Lower lobe of right lung (tissue), 2 donors: ENCODE data around the gene CEP350. TPM values are rescaled to one million over a fixed set of nuclear protein-coding genes. Genes with fewer than 3 reads are reported as not detected.

ENCODE experiments used
- ATAC-seq, 2 donors: fragments of 200-7000 bp; cut with Tn5 transposase; one replicate each; pipeline ENCODE4 v1.9.1; 2020 to 2022; ENCODE audit warnings: mild to moderate bottlenecking in 2 of 2, moderate library complexity in 2 of 2
- DNase-seq: peaks from one replicate; pipeline ENCODE4 v3.0.0-alpha.2; 2020
- H3K27ac ChIP-seq: fragments of 200-600 bp; one replicate; pipeline ENCODE4 v1.8.0; 2022
- H3K27me3 ChIP-seq: fragments of 200-600 bp; one replicate; pipeline ENCODE4 v1.8.0; 2022; ENCODE audit warnings: low read depth
- H3K36me3 ChIP-seq: fragments of 200-600 bp; one replicate; pipeline ENCODE4 v1.8.0; 2022; ENCODE audit warnings: mild to moderate bottlenecking
- H3K4me1 ChIP-seq: fragments of 200-600 bp; one replicate; pipeline ENCODE4 v1.8.0; 2022
- H3K4me3 ChIP-seq: fragments of 200-600 bp; one replicate; pipeline ENCODE4 v1.8.0; 2022; ENCODE audit warnings: mild to moderate bottlenecking
- H3K9me3 ChIP-seq: fragments of 200-600 bp; one replicate; pipeline ENCODE4 v1.8.0; 2022
- CTCF ChIP-seq: fragments of 200-600 bp; IDR thresholded peaks from one replicate; pipeline ENCODE4 v1.8.0; 2022; ENCODE audit warnings: antibody characterized with exemption, mild to moderate bottlenecking
- intact Hi-C: fragments of 100-400 bp; cut with DNase I; formaldehyde crosslinking; loops from one replicate; pipeline ENCODE4 v1.11.0; 2022
- total RNA-seq: library from RNA; stranded (reverse); fragmentation: NEBNext Ultra II Directional; extraction: Animal tissue kit (Norgen Biotek cat#: 25700); gene quantifications from one replicate; pipeline ENCODE4 v1.2.1, GENCODE V29; 2021
- donor health status: DM: no; HTN: yes; CAD: no; lungs with severe emphysema.

The CEP350 gene
- total RNA-seq, 1 donor from 2014 or later = 53.2 TPM

- ATAC-seq (no peak), DNase-seq (no peak)
- no peak for TF ChIP-seq CTCF
Observed at GRCh38 chr1:179921472-179921871, 33.1 kb upstream of the CEP350 start.

DNA sequence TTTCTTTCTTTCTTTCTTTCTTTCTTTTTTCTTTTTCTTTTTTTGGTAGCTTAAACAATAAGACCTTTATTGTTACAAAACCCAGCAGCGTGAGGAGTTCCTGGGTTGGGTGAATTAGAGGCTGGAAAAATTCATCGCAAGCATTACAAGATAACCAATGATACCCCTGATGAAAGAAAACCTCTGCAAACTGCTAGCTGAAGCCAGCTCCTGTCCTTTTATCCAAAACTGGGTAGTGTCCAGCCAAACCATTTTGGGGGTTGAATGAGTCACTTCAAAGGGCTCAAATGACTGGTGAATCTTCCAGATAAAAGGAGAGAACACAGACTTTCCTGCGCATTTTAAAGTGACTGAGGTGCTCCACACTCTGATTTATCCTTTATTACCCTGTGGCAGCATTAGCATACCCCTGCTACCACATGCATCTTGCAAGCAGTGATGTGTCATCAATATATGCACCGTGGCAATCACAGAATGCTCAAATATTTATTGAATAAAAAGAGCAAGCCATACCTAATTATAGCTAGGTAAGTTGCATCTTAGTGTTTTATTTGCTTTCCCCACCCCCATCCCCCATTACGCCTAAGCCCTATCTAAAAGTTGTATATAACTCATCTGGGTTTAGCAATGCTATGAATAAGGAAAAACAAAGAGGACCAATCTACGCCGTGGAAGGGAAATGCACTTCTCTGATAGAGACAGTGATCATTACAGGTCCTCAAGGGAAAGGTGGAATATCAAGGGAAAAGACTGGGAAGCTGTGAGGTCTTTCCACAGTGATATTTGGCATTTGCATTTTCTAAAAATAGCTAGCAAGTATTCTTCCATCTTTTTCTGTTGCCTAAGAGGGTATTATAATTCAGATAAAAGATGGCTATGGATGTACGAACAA is 32.4 kb upstream of the CEP350 start:
- H3K9me3 ChIP-seq = no peaks in the 10 kb centered on the region
- intact Hi-C loops = no loop called here
- ATAC-seq (no peak), DNase-seq (no peak)
- no peak overlapping the region for H3K27ac ChIP-seq
- H3K4me1 ChIP-seq = no peaks in the 10 kb centered on the region
- no peaks in the 10 kb centered on the region for H3K27me3 ChIP-seq
- no peak for TF ChIP-seq CTCF
- peaks cover 35% of the 10 kb centered on the region for H3K36me3 ChIP-seq
- H3K4me3 ChIP-seq = no peak overlapping the region

More at GRCh38 chr1:179921472-179921871, 33.1 kb upstream of the CEP350 start:
- Histone ChIP-seq H3K27me3 (no peaks in the 10 kb centered on the region), H3K36me3 (peaks cover 42% of the 10 kb centered on the region), H3K4me3 (no peak overlapping the region), H3K27ac (no peak overlapping the region), H3K4me1 (no peaks in the 10 kb centered on the region), H3K9me3 (no peaks in the 10 kb centered on the region)
- intact Hi-C loops = no loop called here

- H3K36me3 ChIP-seq = peaks cover 27% of the 10 kb centered on the region
- no peak overlapping the region for H3K4me3 ChIP-seq
- TF ChIP-seq CTCF = no peak
- intact Hi-C loops = no loop called here
- no peaks in the 10 kb centered on the region for H3K27me3 ChIP-seq
- DNase-seq (no peak), ATAC-seq (no peak)
- H3K9me3 ChIP-seq = no peaks in the 10 kb centered on the region
- no peak overlapping the region for H3K27ac ChIP-seq
- no peaks in the 10 kb centered on the region for H3K4me1 ChIP-seq
Observed at GRCh38 chr1:179923029-179923428, 31.6 kb upstream of the CEP350 start.

- Histone ChIP-seq H3K4me3 (no peak overlapping the region), H3K27ac (no peak overlapping the region), H3K27me3 (no peaks in the 10 kb centered on the region), H3K36me3 (peaks cover 14% of the 10 kb centered on the region), H3K9me3 (no peaks in the 10 kb centered on the region), H3K4me1 (no peaks in the 10 kb centered on the region)
- DNase-seq (no peak), ATAC-seq (no peak)
- no peak for TF ChIP-seq CTCF
- intact Hi-C loops = no loop called here
Observed at GRCh38 chr1:179924268-179924667, 30.3 kb upstream of the CEP350 start.

- no peaks in the 10 kb centered on the region for H3K27me3 ChIP-seq
- no peaks in the 10 kb centered on the region for H3K9me3 ChIP-seq
- H3K27ac ChIP-seq = no peak overlapping the region
- no peaks in the 10 kb centered on the region for H3K4me1 ChIP-seq
- no peak for ATAC-seq
- TF ChIP-seq CTCF = no peak
- H3K4me3 ChIP-seq = no peak overlapping the region
- DNase-seq = no peak
- intact Hi-C loops = no loop called here
- peaks cover 6% of the 10 kb centered on the region for H3K36me3 ChIP-seq
Observed at GRCh38 chr1:179925302-179925701, 29.3 kb upstream of the CEP350 start.
